Muscle layer of duodenum (tissue), 2 donors: Measurements from ENCODE around the gene ABHD4.
"Not testable (repeated sequence)": the region's sequence is repeated elsewhere in the genome, so short reads cannot be mapped to it uniquely, and the experiment has no call there.

Source experiments
- H3K27ac ChIP-seq: one replicate; pipeline ENCODE4 v1.7.0; 2013; ENCODE audit warnings: mild to moderate bottlenecking, low read length
- H3K27me3 ChIP-seq: one replicate; pipeline ENCODE4 v1.7.0; 2013; ENCODE audit warnings: low read depth, mild to moderate bottlenecking, control low read depth, low read length
- H3K36me3 ChIP-seq, 2 donors: one replicate each; pipeline ENCODE4 v1.7.0; 2013; ENCODE audit warnings: low read length in 2 of 2, control low read depth in 1 of 2, mild to moderate bottlenecking in 1 of 2; ENCODE audit not compliant: insufficient read depth in 2 of 2, control insufficient read depth in 1 of 2
- H3K4me1 ChIP-seq, 2 donors: one replicate each; pipeline ENCODE4 v1.7.0; 2013; ENCODE audit warnings: low read length in 2 of 2, mild to moderate bottlenecking in 2 of 2, control low read depth in 1 of 2, moderate library complexity in 1 of 2; ENCODE audit not compliant: insufficient read depth in 2 of 2, control insufficient read depth in 1 of 2
- H3K4me3 ChIP-seq, 2 donors: one replicate each; pipeline ENCODE4 v1.7.0; 2013; ENCODE audit warnings: low read length in 2 of 2, low read depth in 1 of 2, mild to moderate bottlenecking in 1 of 2
- H3K9me3 ChIP-seq, 2 donors: one replicate each; pipeline ENCODE4 v1.7.0; 2013; ENCODE audit warnings: low read length in 2 of 2, control low read depth in 1 of 2, mild to moderate bottlenecking in 1 of 2; ENCODE audit not compliant: control insufficient read depth in 1 of 2
- donor health status: healthy.

ABHD4 gene, protein sequence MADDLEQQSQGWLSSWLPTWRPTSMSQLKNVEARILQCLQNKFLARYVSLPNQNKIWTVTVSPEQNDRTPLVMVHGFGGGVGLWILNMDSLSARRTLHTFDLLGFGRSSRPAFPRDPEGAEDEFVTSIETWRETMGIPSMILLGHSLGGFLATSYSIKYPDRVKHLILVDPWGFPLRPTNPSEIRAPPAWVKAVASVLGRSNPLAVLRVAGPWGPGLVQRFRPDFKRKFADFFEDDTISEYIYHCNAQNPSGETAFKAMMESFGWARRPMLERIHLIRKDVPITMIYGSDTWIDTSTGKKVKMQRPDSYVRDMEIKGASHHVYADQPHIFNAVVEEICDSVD

DNA sequence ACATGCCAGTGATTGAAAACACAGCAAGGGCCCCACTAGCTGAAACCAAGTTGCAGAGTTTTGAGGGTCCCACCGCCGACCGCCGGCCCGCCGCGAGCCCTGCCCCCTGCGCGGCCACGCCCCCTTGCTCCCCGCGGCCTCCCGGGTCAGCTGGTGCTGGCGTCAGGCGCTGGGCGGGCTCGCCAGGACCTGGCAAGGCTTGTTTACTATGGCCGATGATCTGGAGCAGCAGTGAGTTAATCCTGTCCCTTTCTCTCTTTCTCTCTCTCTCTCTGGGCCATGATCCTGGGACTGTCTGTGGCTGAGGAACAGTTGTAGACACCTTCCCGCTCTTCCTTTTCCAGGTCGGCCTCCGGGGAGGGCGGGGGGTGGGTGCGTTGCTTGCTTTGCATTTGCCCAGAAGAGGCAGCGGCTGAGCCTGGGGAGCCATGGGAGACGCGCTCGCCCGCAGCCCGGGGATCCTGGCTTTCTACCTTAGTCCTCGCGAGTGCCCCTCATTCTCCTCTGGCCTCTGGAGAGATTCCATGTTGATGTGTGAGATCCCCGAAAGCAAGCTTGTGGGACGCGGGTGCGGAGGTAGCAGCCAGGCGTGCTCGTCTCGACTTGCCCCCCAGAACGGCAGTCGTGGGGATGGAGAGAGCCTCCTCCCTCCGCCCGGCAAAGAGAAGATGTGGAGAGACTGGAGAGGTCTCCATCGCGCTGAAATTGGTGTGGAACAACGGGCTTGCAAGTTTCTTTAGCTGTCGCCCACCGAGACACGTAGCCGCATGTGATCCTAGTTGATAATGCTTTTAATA is at the start of gene ABHD4:
ABHD4 (plus strand) TSS at position 202 of the 797 bp plus-strand sequence; CDS start at position 209, 7 bp downstream.
- Histone ChIP-seq H3K9me3 (no peaks in the 10 kb centered on the region), H3K4me1 (peaks cover 6 to 17% of the 10 kb centered on the region in 2 donors), H3K36me3 (peaks cover 17 to 19% of the 10 kb centered on the region in 2 donors), H3K4me3 (peak within 1 kb of the TSS; percentile 81 to 95), H3K27me3 (no peaks in the 10 kb centered on the region), H3K27ac (peak within 1 kb of the TSS; percentile 82)

DNA sequence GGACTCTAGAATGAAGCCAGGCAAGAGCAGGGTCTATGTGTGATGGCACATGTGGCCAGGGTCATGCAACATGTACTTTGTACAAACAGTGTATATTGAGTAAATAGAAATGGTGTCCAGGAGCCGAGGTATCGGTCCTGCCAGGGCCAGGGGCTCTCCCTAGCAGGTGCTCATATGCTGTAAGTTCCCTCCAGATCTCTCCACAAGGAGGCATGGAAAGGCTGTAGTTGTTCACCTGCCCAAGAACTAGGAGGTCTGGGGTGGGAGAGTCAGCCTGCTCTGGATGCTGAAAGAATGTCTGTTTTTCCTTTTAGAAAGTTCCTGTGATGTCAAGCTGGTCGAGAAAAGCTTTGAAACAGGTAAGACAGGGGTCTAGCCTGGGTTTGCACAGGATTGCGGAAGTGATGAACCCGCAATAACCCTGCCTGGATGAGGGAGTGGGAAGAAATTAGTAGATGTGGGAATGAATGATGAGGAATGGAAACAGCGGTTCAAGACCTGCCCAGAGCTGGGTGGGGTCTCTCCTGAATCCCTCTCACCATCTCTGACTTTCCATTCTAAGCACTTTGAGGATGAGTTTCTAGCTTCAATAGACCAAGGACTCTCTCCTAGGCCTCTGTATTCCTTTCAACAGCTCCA is 48.7 kb upstream of the ABHD4 start:
- Histone ChIP-seq H3K36me3 (peaks cover 0 to 2% of the 10 kb centered on the region in 2 donors), H3K4me3 (no peak overlapping the region), H3K9me3 (no peaks in the 10 kb centered on the region), H3K27ac (no peak overlapping the region), H3K27me3 (no peaks in the 10 kb centered on the region), H3K4me1 (peaks cover 8 to 10% of the 10 kb centered on the region in 2 donors)

DNA sequence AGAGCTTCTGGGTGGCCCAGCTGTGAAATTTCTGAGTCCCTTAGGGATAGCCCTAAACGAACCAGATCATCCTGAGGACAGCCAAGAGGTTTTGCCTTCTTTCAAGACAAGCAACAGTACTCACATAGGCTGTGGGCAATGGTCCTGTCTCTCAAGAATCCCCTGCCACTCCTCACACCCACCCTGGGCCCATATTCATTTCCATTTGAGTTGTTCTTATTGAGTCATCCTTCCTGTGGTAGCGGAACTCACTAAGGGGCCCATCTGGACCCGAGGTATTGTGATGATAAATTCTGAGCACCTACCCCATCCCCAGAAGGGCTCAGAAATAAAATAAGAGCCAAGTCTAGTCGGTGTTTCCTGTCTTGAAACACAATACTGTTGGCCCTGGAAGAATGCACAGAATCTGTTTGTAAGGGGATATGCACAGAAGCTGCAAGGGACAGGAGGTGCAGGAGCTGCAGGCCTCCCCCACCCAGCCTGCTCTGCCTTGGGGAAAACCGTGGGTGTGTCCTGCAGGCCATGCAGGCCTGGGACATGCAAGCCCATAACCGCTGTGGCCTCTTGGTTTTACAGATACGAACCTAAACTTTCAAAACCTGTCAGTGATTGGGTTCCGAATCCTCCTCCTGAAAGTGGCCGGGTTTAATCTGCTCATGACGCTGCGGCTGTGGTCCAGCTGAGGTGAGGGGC is 48.0 kb upstream of the ABHD4 start:
- H3K27ac ChIP-seq: no peak overlapping the region
- peaks cover 8 to 10% of the 10 kb centered on the region in 2 donors for H3K4me1 ChIP-seq
- peaks cover 0 to 2% of the 10 kb centered on the region in 2 donors for H3K36me3 ChIP-seq
- no peak overlapping the region for H3K4me3 ChIP-seq
- H3K9me3 ChIP-seq: no peaks in the 10 kb centered on the region
- H3K27me3 ChIP-seq: no peaks in the 10 kb centered on the region

DNA sequence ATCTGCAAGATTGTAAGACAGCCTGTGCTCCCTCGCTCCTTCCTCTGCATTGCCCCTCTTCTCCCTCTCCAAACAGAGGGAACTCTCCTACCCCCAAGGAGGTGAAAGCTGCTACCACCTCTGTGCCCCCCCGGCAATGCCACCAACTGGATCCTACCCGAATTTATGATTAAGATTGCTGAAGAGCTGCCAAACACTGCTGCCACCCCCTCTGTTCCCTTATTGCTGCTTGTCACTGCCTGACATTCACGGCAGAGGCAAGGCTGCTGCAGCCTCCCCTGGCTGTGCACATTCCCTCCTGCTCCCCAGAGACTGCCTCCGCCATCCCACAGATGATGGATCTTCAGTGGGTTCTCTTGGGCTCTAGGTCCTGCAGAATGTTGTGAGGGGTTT is 46.5 kb upstream of the ABHD4 start:
- no peak overlapping the region for H3K27ac ChIP-seq
- H3K36me3 ChIP-seq: peaks cover 0 to 2% of the 10 kb centered on the region in 2 donors
- no peaks in the 10 kb centered on the region for H3K27me3 ChIP-seq
- H3K9me3 ChIP-seq: no peaks in the 10 kb centered on the region
- H3K4me3 ChIP-seq: no peak overlapping the region
- H3K4me1 ChIP-seq: peaks cover 8 to 17% of the 10 kb centered on the region in 2 donors

DNA sequence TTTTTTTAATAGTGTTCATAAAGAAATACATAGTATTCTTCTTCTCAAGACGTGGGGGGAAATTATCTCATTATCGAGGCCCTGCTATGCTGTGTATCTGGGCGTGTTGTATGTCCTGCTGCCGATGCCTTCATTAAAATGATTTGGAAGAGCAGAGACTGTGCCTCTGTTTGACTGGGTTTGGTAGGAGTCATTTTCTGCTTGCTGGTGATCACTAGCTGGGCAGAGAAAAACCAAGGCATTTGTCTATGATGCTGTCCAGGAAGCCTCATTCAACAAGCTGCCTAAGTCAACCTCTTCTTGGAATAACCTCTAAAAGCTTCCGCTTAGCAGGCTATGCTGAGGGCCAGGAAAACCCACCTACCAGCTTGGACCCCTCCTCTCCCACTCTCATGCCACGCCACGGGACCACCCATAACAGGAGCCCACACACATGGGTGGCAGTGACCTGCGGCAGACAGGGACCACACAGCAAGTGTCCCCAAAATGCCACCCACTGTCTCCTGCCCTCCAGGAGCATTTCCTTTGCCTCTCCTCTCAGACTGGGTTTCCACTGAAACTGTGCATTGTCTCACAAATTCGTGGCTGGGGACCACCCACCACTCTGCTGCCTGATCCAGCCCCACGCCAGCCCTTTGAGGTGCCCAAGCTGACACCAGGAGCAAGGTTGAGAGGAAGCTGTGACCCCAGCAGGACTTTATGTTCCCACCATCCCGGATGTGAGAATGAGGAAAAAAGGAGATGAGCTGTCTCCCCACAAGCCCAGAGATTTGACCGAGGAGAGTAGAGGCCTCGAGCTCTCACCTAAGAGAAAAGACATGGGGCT is 45.9 kb upstream of the ABHD4 start:
- no peaks in the 10 kb centered on the region for H3K9me3 ChIP-seq
- H3K36me3 ChIP-seq: peaks cover 0 to 2% of the 10 kb centered on the region in 2 donors
- H3K4me3 ChIP-seq: no peak overlapping the region
- peak overlapping the region; percentile 31 for H3K27ac ChIP-seq
- no peaks in the 10 kb centered on the region for H3K27me3 ChIP-seq
- peaks cover 3 to 22% of the 10 kb centered on the region in 2 donors for H3K4me1 ChIP-seq

DNA sequence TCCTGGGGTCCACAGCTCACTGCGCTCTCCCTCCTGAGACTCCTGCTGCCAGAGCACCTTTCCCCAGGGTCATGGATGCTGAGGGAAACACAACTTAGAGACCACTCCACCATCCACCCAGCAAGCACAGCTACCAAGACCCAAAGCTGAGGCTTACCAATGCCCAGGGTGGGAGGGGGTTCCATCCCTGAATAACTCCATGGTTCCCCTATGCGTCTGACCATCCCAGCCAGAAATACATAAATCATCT is 45.3 kb upstream of the ABHD4 start:
- Histone ChIP-seq H3K4me1 (peaks cover 3 to 26% of the 10 kb centered on the region in 2 donors), H3K9me3 (no peaks in the 10 kb centered on the region), H3K4me3 (no peak overlapping the region), H3K36me3 (peaks cover 0 to 2% of the 10 kb centered on the region in 2 donors), H3K27ac (no peak overlapping the region), H3K27me3 (no peaks in the 10 kb centered on the region)

DNA sequence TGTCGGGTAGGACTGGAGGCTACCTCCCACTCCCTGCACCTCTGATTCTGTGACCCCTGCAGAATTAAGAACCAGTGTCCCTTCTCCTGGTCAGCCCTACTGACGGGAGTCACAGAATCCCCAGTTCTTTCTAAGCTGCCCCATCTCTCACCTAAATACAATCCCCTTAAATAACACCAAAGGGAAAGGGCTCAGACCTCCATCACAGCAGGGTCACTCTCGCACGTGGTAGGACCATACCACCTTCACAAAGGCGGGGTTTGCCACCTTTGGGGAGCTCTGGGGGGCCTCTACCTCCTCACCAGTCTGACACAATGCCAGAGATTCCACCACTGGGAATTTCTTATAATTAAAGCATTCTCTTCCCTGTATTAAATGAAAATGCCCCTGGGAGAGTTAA is 44.7 kb upstream of the ABHD4 start:
- Histone ChIP-seq H3K4me1 (peaks cover 3 to 26% of the 10 kb centered on the region in 2 donors), H3K9me3 (no peaks in the 10 kb centered on the region), H3K27ac (no peak overlapping the region), H3K36me3 (no peaks in the 10 kb centered on the region), H3K4me3 (no peak overlapping the region), H3K27me3 (no peaks in the 10 kb centered on the region)

DNA sequence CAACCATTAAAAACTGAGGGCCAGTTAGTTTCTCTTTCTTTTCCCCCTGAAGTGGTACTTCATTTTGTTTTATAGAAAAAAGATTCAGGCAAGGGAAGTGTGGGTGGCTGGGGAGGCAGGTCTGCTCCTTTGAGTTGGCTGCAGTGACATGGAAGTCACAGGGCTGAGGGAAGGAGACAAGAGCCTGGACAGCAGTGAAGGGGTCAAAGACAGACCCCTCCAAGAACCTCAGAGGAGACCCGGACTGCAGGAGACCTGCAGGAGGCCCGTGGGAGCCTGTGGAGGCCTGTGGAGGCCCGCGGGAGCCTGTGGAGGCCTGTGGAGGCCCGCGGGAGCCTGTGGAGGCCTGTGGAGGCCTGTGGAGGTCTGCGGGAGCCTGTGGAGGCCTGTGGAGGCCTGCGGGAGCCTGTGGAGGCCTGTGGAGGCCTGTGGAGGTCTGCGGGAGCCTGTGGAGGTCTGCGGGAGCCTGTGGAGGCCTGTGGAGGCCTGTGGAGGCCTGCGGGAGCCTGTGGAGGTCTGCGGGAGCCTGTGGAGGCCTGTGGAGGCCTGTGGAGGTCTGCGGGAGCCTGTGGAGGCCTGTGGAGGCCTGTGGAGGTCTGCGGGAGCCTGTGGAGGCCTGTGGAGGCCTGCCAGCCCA is 44.1 kb upstream of the ABHD4 start:
- not testable (repeated sequence) for H3K4me3 ChIP-seq, H3K27ac ChIP-seq, H3K9me3 ChIP-seq, H3K27me3 ChIP-seq, H3K36me3 ChIP-seq
- peaks cover 3 to 26% of the 10 kb centered on the region in 2 donors for H3K4me1 ChIP-seq

DNA sequence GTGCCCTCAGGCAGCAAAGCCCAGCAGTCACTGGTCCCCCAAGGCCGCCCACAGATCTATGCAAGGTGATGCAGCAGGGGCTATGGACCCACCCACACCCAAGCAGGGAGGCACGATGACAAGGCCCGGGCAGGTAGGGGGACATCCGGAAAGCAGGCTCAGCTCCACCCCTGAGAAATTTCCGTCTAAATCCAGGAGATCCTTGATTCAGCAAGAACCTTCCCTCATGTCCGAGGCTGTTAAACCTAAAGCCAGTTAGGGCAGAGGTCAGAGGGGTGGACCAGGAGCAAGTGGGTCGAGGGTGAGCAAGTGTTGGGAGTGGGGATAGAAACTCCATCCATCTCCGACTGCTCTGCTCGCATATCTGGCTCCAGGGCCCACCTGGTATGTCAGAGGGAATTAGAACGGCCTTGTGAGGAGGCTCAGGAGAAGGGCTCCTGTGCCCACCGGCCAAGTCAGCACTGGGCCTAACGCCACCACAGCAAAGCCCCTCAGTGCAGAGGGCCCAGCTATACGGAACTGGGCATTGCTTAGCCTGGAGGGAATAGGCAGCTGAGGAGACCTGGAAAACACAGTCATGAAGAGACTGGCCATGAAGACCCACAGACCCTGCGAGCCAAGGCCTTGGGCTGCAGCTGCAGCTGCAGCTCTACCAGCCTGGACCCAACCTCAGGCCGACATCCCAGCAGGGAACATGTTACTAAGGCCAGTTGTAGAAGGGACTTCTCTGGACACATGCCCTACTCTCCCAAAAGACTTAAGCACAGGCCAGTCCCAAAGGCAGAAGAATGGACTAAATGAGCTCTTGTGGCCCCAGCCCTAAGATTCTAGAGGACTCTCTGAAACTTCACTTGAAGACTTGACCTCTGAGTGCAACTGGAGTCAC is 43.4 kb upstream of the ABHD4 start:
- H3K36me3 ChIP-seq: no peaks in the 10 kb centered on the region
- no peaks in the 10 kb centered on the region for H3K9me3 ChIP-seq
- peaks cover 6 to 26% of the 10 kb centered on the region in 2 donors for H3K4me1 ChIP-seq
- no peak overlapping the region for H3K4me3 ChIP-seq
- no peak overlapping the region for H3K27ac ChIP-seq
- no peaks in the 10 kb centered on the region for H3K27me3 ChIP-seq
